ENCODE data around the gene HHAT. TPM values are rescaled to one million over a fixed set of nuclear protein-coding genes. Genes with fewer than 3 reads are reported as not detected.

HHAT gene
- polyA plus RNA-seq, 1 donor (not counting 4 experiments of a cell fraction or from before 2014, with no cell fraction given): 3.8 TPM

DNA sequence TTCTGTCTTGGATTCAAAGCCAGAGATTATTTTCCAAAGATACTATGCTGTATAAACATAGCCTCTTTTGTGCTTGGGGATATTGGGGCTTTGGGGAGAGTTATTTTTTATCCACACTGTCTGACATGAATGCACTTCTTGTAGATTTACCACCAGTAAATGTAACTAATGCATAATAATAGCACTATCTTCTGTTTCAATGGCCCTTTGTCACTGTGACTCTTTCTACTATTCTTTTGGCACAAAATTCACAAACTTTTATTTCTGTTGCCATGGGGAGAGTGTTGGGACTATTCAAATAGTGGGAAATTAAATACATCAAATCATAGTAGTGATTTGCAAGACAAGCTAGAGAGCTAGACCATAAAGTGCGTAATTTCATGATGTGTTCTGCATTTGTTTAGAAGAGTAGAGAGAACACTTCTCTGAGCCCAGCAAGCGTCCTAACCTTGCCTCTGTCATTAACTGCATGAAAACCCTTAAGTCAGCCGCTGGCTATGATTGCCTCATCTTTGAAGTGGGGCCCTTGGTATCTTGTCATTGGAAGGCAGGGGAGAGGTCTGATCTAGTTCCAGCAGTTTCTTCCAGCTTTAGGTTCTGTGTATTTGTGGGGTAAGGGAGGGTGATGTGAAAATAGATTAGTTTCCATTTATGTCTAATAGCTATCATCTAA is 154.4 kb downstream of the HHAT start:
- no peak for FAIRE-seq

DNA sequence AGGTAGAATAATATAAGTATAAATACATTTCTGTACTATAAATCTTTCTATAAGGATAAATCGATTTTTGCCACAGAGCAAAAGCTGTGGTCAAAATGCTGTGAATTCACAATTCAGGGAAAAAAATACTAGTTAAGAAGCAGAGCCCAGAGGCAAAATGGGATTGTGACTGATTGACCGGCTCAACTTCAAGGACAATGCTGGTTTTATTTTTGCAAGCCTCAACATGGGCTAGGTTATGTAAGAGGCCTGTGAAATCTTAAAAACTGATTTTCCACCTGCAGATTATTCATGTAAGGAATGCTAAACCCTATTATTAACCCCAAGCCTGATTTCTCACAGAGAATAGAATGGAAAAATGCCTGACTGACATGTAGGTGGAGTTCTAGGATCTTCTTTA is 155.1 kb downstream of the HHAT start:
- Histone ChIP-seq H3K4me1 (ENCODE audit: control insufficient read depth, extremely low read depth, insufficient read depth, low read length) (no peaks in the 10 kb centered on the region), H2AFZ (ENCODE audit: control insufficient read depth, low read length) (no peak overlapping the region), H3K9ac (ENCODE audit: control insufficient read depth, extremely low read depth, insufficient read depth, low read length) (no peak overlapping the region), H3K4me2 (ENCODE audit: control insufficient read depth, extremely low read depth, insufficient read depth, low read depth, low read length) (no peak overlapping the region), H3K9me3 (ENCODE audit: control insufficient read depth, low read depth, low read length) (no peaks in the 10 kb centered on the region), H3K4me3 (ENCODE audit: control insufficient read depth in 2 of 3, extremely low read depth in 1 of 3, insufficient read depth in 2 of 3, low read depth in 1 of 3, low read length in 3 of 3) (no peak overlapping the region), H3K27me3 (ENCODE audit: control insufficient read depth, extremely low read depth, insufficient read depth, low read length) (no peaks in the 10 kb centered on the region), H3K36me3 (ENCODE audit: control insufficient read depth in 2 of 2, extremely low read depth in 1 of 2, insufficient read depth in 2 of 2, low read length in 2 of 2) (no peaks in the 10 kb centered on the region), H3K9me1 (ENCODE audit: control insufficient read depth, extremely low read depth, insufficient read depth, low read length) (no peaks in the 10 kb centered on the region), H3K79me2 (ENCODE audit: control insufficient read depth, insufficient read depth, low read length) (no peaks in the 10 kb centered on the region), H3K27ac (ENCODE audit: control insufficient read depth, insufficient read depth, low read length) (no peak overlapping the region), H4K20me1 (ENCODE audit: control insufficient read depth, extremely low read depth, insufficient read depth, low read length) (no peaks in the 10 kb centered on the region)
- DNase-seq (ENCODE audit: low read depth, low spot score) (no peak), FAIRE-seq (no peak)
- dilution Hi-C loops (cut with MboI; ENCODE audit: extremely low pct_ligation_motif_present, low sequenced_read_pairs): no loop called here
- TF ChIP-seq, protein P1, sequence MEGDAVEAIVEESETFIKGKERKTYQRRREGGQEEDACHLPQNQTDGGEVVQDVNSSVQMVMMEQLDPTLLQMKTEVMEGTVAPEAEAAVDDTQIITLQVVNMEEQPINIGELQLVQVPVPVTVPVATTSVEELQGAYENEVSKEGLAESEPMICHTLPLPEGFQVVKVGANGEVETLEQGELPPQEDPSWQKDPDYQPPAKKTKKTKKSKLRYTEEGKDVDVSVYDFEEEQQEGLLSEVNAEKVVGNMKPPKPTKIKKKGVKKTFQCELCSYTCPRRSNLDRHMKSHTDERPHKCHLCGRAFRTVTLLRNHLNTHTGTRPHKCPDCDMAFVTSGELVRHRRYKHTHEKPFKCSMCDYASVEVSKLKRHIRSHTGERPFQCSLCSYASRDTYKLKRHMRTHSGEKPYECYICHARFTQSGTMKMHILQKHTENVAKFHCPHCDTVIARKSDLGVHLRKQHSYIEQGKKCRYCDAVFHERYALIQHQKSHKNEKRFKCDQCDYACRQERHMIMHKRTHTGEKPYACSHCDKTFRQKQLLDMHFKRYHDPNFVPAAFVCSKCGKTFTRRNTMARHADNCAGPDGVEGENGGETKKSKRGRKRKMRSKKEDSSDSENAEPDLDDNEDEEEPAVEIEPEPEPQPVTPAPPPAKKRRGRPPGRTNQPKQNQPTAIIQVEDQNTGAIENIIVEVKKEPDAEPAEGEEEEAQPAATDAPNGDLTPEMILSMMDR (optimal IDR thresholded peaks at IDR 0.05 in 1 of 3, IDR thresholded peaks at IDR 0.05 in 1 of 3, conservative IDR thresholded peaks at IDR 0.05 in 1 of 3; ENCODE audit: extremely low read depth in 1 of 3, insufficient read depth in 2 of 3, low read length in 3 of 3): no peak
- no peak for TF ChIP-seq EZH2 (IDR thresholded peaks at IDR 0.05; ENCODE audit: low read length)

More for the DNA sequence above, 154.4 kb downstream of the HHAT start:
- DNase-seq (ENCODE audit: low read depth, low spot score): no peak
- Histone ChIP-seq H3K27ac (ENCODE audit: control insufficient read depth, insufficient read depth, low read length) (no peak overlapping the region), H4K20me1 (ENCODE audit: control insufficient read depth, extremely low read depth, insufficient read depth, low read length) (no peaks in the 10 kb centered on the region), H3K4me1 (ENCODE audit: control insufficient read depth, extremely low read depth, insufficient read depth, low read length) (no peaks in the 10 kb centered on the region), H3K9ac (ENCODE audit: control insufficient read depth, extremely low read depth, insufficient read depth, low read length) (no peak overlapping the region), H2AFZ (ENCODE audit: control insufficient read depth, low read length) (no peak overlapping the region), H3K79me2 (ENCODE audit: control insufficient read depth, insufficient read depth, low read length) (no peaks in the 10 kb centered on the region), H3K9me3 (ENCODE audit: control insufficient read depth, low read depth, low read length) (no peaks in the 10 kb centered on the region), H3K36me3 (ENCODE audit: control insufficient read depth in 2 of 2, extremely low read depth in 1 of 2, insufficient read depth in 2 of 2, low read length in 2 of 2) (no peaks in the 10 kb centered on the region), H3K27me3 (ENCODE audit: control insufficient read depth, extremely low read depth, insufficient read depth, low read length) (no peaks in the 10 kb centered on the region), H3K4me2 (ENCODE audit: control insufficient read depth, extremely low read depth, insufficient read depth, low read depth, low read length) (no peak overlapping the region), H3K9me1 (ENCODE audit: control insufficient read depth, extremely low read depth, insufficient read depth, low read length) (no peaks in the 10 kb centered on the region), H3K4me3 (ENCODE audit: control insufficient read depth in 2 of 3, extremely low read depth in 1 of 3, insufficient read depth in 2 of 3, low read depth in 1 of 3, low read length in 3 of 3) (no peak overlapping the region)
- dilution Hi-C loops (cut with MboI; ENCODE audit: extremely low pct_ligation_motif_present, low sequenced_read_pairs): no loop called here
- TF ChIP-seq, protein P1 (optimal IDR thresholded peaks at IDR 0.05 in 1 of 3, IDR thresholded peaks at IDR 0.05 in 1 of 3, conservative IDR thresholded peaks at IDR 0.05 in 1 of 3; ENCODE audit: extremely low read depth in 1 of 3, insufficient read depth in 2 of 3, low read length in 3 of 3): no peak
- TF ChIP-seq EZH2 (IDR thresholded peaks at IDR 0.05; ENCODE audit: low read length): no peak
